ENCODE results near the gene APP.
A peak's percentile ranks its signal among the peaks of the same experiment; 100 is the strongest.

The APP gene

DNA sequence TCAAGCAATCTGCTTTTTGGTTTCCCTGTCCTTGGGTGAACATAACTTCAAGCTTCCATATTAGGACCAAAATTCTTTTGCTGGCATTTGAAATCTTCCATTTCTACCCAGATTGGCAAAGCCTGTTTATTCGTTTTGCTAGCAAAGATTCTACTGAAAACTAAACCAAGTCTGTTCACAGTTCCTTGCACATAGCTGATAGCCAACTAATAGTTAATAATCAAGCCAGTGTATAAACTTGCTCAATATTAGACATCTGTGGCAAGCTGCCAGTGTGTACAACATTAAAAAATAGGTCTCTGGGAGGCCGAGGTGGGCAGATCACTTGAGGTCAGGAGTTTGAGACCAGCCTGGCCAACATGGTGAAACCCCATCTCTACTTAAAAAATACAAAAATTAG, 6.3 kb downstream of the APP start:
- no peaks in the 10 kb centered on the region for H3K27me3 ChIP-seq (ENCODE audit: insufficient read depth, low read length)
- no peaks in the 10 kb centered on the region for H3K36me3 ChIP-seq (ENCODE audit: insufficient read depth, low read length)
- peaks cover 36% of the 10 kb centered on the region for H3K4me1 ChIP-seq (ENCODE audit: control insufficient read depth, insufficient read depth, low read length, unreplicated experiment)
- no peak overlapping the region for H2AFZ ChIP-seq (ENCODE audit: low read length, unreplicated experiment)
- no peak overlapping the region for H3K4me3 ChIP-seq (ENCODE audit: low read depth, low read length)
- H3K79me2 ChIP-seq (ENCODE audit: control insufficient read depth, insufficient read depth, low read length, unreplicated experiment) = peaks cover 91% of the 10 kb centered on the region
- no peak overlapping the region for H3K27ac ChIP-seq (ENCODE audit: low read depth, low read length)

DNA sequence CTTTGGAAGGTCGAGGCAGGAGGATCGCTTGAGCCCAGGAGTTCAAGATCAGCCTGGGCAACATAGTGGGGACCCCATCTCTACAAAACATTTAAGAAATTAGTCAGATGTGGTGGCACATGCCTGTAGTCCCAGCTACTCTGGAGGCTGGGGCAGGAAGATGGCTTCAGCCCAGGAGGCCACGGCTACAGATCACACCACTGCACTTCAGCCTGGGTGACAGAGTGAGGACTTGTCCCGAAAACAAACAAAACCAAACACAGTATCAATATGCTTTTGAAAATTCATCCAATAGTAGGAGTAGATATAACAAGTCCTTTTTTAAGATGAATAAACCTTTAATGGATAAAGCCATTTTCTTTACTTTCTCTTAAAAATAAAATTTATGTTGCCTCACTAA, 8.5 kb downstream of the APP start:
- no peak overlapping the region for H3K4me3 ChIP-seq (ENCODE audit: low read depth, low read length)
- H3K79me2 ChIP-seq (ENCODE audit: control insufficient read depth, insufficient read depth, low read length, unreplicated experiment) = peaks cover 90% of the 10 kb centered on the region
- no peak overlapping the region for H2AFZ ChIP-seq (ENCODE audit: low read length, unreplicated experiment)
- H3K27me3 ChIP-seq (ENCODE audit: insufficient read depth, low read length) = no peaks in the 10 kb centered on the region
- H3K4me1 ChIP-seq (ENCODE audit: control insufficient read depth, insufficient read depth, low read length, unreplicated experiment) = peaks cover 21% of the 10 kb centered on the region
- no peak overlapping the region for H3K27ac ChIP-seq (ENCODE audit: low read depth, low read length)
- H3K36me3 ChIP-seq (ENCODE audit: insufficient read depth, low read length) = no peaks in the 10 kb centered on the region

- Histone ChIP-seq H2AFZ (ENCODE audit: low read length, unreplicated experiment) (no peak overlapping the region), H3K27me3 (ENCODE audit: insufficient read depth, low read length) (no peaks in the 10 kb centered on the region), H3K36me3 (ENCODE audit: insufficient read depth, low read length) (no peaks in the 10 kb centered on the region), H3K4me3 (ENCODE audit: low read depth, low read length) (no peak overlapping the region), H3K79me2 (ENCODE audit: control insufficient read depth, insufficient read depth, low read length, unreplicated experiment) (peaks cover 73% of the 10 kb centered on the region), H3K4me1 (ENCODE audit: control insufficient read depth, insufficient read depth, low read length, unreplicated experiment) (peaks cover 6% of the 10 kb centered on the region), H3K27ac (ENCODE audit: low read depth, low read length) (no peak overlapping the region)
Observed at GRCh38 chr21:26159869-26160268, 10.7 kb downstream of the APP start.

DNA sequence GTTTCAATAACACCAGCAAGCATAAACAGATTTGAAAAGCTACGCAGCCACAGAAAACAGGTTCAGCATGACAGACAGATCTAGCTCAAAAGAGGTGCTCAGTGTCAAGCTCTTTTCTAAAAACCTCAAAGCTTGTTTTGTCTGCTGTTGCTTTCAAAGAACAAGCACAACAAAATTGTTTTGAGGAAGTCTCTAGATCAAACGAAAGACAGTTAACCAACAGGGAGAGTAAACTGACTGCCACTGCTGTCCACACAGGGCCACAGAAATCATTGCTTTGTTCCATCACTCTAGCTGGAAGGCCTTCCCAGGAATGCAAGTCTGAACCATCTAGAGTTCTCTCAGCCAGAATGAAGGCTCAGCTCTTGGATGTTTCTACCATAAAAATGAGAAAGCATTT, 12.8 kb downstream of the APP start:
- Histone ChIP-seq H3K79me2 (ENCODE audit: control insufficient read depth, insufficient read depth, low read length, unreplicated experiment) (peaks cover 81% of the 10 kb centered on the region), H2AFZ (ENCODE audit: low read length, unreplicated experiment) (no peak overlapping the region), H3K27ac (ENCODE audit: low read depth, low read length) (no peak overlapping the region), H3K4me1 (ENCODE audit: control insufficient read depth, insufficient read depth, low read length, unreplicated experiment) (peaks cover 6% of the 10 kb centered on the region), H3K36me3 (ENCODE audit: insufficient read depth, low read length) (no peaks in the 10 kb centered on the region), H3K27me3 (ENCODE audit: insufficient read depth, low read length) (no peaks in the 10 kb centered on the region), H3K4me3 (ENCODE audit: low read depth, low read length) (no peak overlapping the region)

DNA sequence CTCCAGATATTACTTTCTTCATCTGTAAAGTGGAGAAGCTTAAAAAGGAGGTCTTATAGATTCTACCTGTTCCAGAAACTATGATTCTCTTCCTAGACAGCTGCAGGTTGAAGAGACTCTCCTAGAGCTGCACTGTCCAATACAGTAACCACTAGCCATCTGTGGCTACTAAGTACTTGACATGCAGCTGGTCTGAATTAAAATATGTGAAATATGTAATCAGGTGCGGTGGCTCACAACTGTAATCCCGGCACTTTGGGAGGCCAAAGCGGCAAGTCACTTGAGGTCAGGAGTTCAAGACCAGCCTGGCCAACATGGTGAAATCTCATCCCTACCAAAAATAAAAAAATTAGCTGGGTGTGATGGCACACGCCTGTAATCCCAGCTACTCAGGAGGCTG, 15.8 kb downstream of the APP start:
- H3K36me3 ChIP-seq (ENCODE audit: insufficient read depth, low read length) = no peaks in the 10 kb centered on the region
- no peak overlapping the region for H3K4me3 ChIP-seq (ENCODE audit: low read depth, low read length)
- H3K79me2 ChIP-seq (ENCODE audit: control insufficient read depth, insufficient read depth, low read length, unreplicated experiment) = peaks cover 70% of the 10 kb centered on the region
- H3K27me3 ChIP-seq (ENCODE audit: insufficient read depth, low read length) = no peaks in the 10 kb centered on the region
- no peak overlapping the region for H3K27ac ChIP-seq (ENCODE audit: low read depth, low read length)
- peaks cover under 1% of the 10 kb centered on the region for H3K4me1 ChIP-seq (ENCODE audit: control insufficient read depth, insufficient read depth, low read length, unreplicated experiment)
- no peak overlapping the region for H2AFZ ChIP-seq (ENCODE audit: low read length, unreplicated experiment)

GRCh38 chr21:26153758-26154157, 16.8 kb downstream of the APP start:
- no peaks in the 10 kb centered on the region for H3K36me3 ChIP-seq (ENCODE audit: insufficient read depth, low read length)
- no peaks in the 10 kb centered on the region for H3K27me3 ChIP-seq (ENCODE audit: insufficient read depth, low read length)
- H3K27ac ChIP-seq (ENCODE audit: low read depth, low read length) = no peak overlapping the region
- no peak overlapping the region for H2AFZ ChIP-seq (ENCODE audit: low read length, unreplicated experiment)
- no peak overlapping the region for H3K4me3 ChIP-seq (ENCODE audit: low read depth, low read length)
- peaks cover 11% of the 10 kb centered on the region for H3K4me1 ChIP-seq (ENCODE audit: control insufficient read depth, insufficient read depth, low read length, unreplicated experiment)
- H3K79me2 ChIP-seq (ENCODE audit: control insufficient read depth, insufficient read depth, low read length, unreplicated experiment) = peaks cover 60% of the 10 kb centered on the region

- H3K36me3 ChIP-seq (ENCODE audit: insufficient read depth, low read length) = no peaks in the 10 kb centered on the region
- peaks cover 23% of the 10 kb centered on the region for H3K4me1 ChIP-seq (ENCODE audit: control insufficient read depth, insufficient read depth, low read length, unreplicated experiment)
- peak overlapping the region; percentile 36; the same call in 1 of the 2 replicates for H3K4me3 ChIP-seq (ENCODE audit: low read depth, low read length)
- H2AFZ ChIP-seq (ENCODE audit: low read length, unreplicated experiment) = no peak overlapping the region
- peak overlapping the region; percentile 70 for H3K27ac ChIP-seq (ENCODE audit: low read depth, low read length)
- H3K27me3 ChIP-seq (ENCODE audit: insufficient read depth, low read length) = no peaks in the 10 kb centered on the region
- peaks cover 60% of the 10 kb centered on the region for H3K79me2 ChIP-seq (ENCODE audit: control insufficient read depth, insufficient read depth, low read length, unreplicated experiment)
Observed at GRCh38 chr21:26148840-26149354, 21.7 kb downstream of the APP start.

- peaks cover 59% of the 10 kb centered on the region for H3K79me2 ChIP-seq (ENCODE audit: control insufficient read depth, insufficient read depth, low read length, unreplicated experiment)
Observed at GRCh38 chr21:26148071-26148839, 22.3 kb downstream of the APP start.

GRCh38 chr21:26147535-26147934, 23.0 kb downstream of the APP start:
- Histone ChIP-seq H3K27ac (ENCODE audit: low read depth, low read length) (no peak overlapping the region), H3K36me3 (ENCODE audit: insufficient read depth, low read length) (no peaks in the 10 kb centered on the region), H2AFZ (ENCODE audit: low read length, unreplicated experiment) (no peak overlapping the region), H3K4me3 (ENCODE audit: low read depth, low read length) (no peak overlapping the region), H3K79me2 (ENCODE audit: control insufficient read depth, insufficient read depth, low read length, unreplicated experiment) (peaks cover 55% of the 10 kb centered on the region), H3K4me1 (ENCODE audit: control insufficient read depth, insufficient read depth, low read length, unreplicated experiment) (peaks cover 23% of the 10 kb centered on the region), H3K27me3 (ENCODE audit: insufficient read depth, low read length) (no peaks in the 10 kb centered on the region)

More at GRCh38 chr21:26148071-26148839, 22.3 kb downstream of the APP start:
- H3K4me1 ChIP-seq (ENCODE audit: control insufficient read depth, insufficient read depth, low read length, unreplicated experiment) = peaks cover 23% of the 10 kb centered on the region
- H3K4me3 ChIP-seq (ENCODE audit: low read depth, low read length) = peak overlapping the region; percentile 36; the same call in 1 of the 2 replicates
- H3K27ac ChIP-seq (ENCODE audit: low read depth, low read length) = peak overlapping the region; percentile 70
- no peaks in the 10 kb centered on the region for H3K27me3 ChIP-seq (ENCODE audit: insufficient read depth, low read length)
- no peaks in the 10 kb centered on the region for H3K36me3 ChIP-seq (ENCODE audit: insufficient read depth, low read length)
- no peak overlapping the region for H2AFZ ChIP-seq (ENCODE audit: low read length, unreplicated experiment)

DNA sequence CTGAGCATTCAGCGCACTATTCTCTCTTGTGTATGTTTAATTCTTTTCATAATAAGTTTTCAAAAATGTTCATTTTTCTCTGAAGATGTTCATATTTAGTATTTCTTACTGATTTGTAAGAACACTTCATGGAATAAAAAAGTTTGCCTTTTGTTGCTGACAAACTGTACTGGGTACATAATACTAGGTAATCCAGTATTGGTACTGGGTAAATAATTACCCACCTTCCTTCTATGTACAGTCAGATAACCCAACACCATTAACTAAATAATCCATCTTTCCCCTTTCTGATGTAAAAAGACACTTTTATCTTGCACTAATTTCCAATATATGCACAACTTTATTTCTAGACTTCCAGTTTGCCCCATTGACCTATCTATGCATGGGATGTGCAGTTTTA, 23.9 kb downstream of the APP start:
- peaks cover 58% of the 10 kb centered on the region for H3K79me2 ChIP-seq (ENCODE audit: control insufficient read depth, insufficient read depth, low read length, unreplicated experiment)
- H3K4me1 ChIP-seq (ENCODE audit: control insufficient read depth, insufficient read depth, low read length, unreplicated experiment) = peaks cover 23% of the 10 kb centered on the region
- H3K27ac ChIP-seq (ENCODE audit: low read depth, low read length) = no peak overlapping the region
- no peak overlapping the region for H3K4me3 ChIP-seq (ENCODE audit: low read depth, low read length)
- H3K27me3 ChIP-seq (ENCODE audit: insufficient read depth, low read length) = no peaks in the 10 kb centered on the region
- H3K36me3 ChIP-seq (ENCODE audit: insufficient read depth, low read length) = no peaks in the 10 kb centered on the region
- no peak overlapping the region for H2AFZ ChIP-seq (ENCODE audit: low read length, unreplicated experiment)

- Histone ChIP-seq H3K4me1 (ENCODE audit: control insufficient read depth, insufficient read depth, low read length, unreplicated experiment) (peaks cover 32% of the 10 kb centered on the region), H3K4me3 (ENCODE audit: low read depth, low read length) (no peak overlapping the region), H3K27ac (ENCODE audit: low read depth, low read length) (no peak overlapping the region), H3K36me3 (ENCODE audit: insufficient read depth, low read length) (peaks cover 4% of the 10 kb centered on the region; the same call in 1 of the 2 replicates), H2AFZ (ENCODE audit: low read length, unreplicated experiment) (no peak overlapping the region), H3K79me2 (ENCODE audit: control insufficient read depth, insufficient read depth, low read length, unreplicated experiment) (peaks cover 65% of the 10 kb centered on the region), H3K27me3 (ENCODE audit: insufficient read depth, low read length) (no peaks in the 10 kb centered on the region)
Observed at GRCh38 chr21:26144031-26144430, 26.5 kb downstream of the APP start.

Data from ACC112 (cell line).